ENCODE results near the gene ADGRL3.

The ADGRL3 gene

DNA sequence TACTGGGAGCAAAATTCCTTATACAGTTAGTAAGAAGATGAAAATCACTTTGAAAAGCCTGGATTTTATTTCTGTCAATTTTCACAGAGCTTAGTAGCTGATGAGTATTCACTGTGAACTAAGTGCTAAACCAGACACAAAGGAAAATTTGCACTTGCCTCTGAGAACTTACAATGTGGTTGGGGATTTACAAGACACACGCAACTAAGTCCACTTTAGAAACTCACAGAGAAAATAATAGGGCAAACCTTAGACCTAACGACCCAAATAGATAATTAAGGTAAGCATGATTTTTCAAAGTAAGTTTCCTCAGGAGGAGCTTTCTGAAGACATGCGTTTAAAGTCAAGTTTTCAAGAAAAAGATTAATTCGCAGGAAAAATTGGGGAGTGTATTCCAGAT lies 708.9 kb downstream of the ADGRL3 start:
- H3K4me3 ChIP-seq (ENCODE audit: control insufficient read depth, low read depth, low read length): no peak overlapping the region
- no peak for DNase-seq (ENCODE audit: low read depth)
- TF ChIP-seq, protein P1, sequence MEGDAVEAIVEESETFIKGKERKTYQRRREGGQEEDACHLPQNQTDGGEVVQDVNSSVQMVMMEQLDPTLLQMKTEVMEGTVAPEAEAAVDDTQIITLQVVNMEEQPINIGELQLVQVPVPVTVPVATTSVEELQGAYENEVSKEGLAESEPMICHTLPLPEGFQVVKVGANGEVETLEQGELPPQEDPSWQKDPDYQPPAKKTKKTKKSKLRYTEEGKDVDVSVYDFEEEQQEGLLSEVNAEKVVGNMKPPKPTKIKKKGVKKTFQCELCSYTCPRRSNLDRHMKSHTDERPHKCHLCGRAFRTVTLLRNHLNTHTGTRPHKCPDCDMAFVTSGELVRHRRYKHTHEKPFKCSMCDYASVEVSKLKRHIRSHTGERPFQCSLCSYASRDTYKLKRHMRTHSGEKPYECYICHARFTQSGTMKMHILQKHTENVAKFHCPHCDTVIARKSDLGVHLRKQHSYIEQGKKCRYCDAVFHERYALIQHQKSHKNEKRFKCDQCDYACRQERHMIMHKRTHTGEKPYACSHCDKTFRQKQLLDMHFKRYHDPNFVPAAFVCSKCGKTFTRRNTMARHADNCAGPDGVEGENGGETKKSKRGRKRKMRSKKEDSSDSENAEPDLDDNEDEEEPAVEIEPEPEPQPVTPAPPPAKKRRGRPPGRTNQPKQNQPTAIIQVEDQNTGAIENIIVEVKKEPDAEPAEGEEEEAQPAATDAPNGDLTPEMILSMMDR (IDR thresholded peaks at IDR 0.05; ENCODE audit: control insufficient read depth, insufficient read depth, low read depth, low read length, missing control alignments): no peak

DNA sequence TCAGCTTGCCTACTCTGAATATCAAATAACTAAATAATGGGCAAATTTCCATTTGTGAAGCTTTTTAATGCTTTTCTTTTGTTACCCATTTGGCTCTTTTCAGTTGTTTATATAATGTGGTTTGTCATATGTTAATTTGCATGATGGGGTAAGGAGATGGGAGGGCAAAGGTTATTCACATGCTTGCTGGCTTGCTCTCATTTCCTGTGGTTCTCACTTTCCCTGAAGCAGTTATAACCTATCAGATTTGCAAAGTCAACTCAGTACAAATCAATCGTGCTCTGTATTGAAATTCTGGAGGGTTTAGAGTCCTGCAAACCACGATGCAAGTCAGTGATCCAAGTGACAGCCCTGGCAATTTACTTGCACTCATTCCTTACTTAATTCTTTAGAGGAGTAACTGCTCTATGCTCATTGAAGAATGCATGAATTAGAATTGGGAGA lies 711.2 kb downstream of the ADGRL3 start:
- no peak for DNase-seq (ENCODE audit: low read depth)
- TF ChIP-seq, protein P1 (IDR thresholded peaks at IDR 0.05; ENCODE audit: control insufficient read depth, insufficient read depth, low read depth, low read length, missing control alignments): no peak

DNA sequence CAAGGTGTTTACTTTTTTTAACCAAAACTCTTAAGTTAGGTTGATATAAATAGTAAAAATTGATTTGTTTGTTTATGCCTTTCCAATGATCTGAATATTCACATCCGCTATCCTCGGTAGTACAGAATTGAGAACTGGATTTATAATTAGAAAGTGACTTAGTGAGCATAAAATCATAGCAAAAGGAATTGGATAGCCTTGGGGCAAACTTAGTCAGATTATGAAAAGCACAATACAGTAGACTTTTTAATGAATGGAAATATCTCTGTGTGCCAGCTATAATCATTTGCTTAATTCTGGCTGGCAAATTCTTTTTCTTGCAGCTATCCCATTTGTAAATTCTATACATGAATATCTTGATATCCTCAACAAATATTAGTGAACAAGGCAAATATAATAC lies 713.5 kb downstream of the ADGRL3 start:
- H3K4me3 ChIP-seq (ENCODE audit: control insufficient read depth, low read depth, low read length): no peak overlapping the region

More for the DNA sequence above, 711.2 kb downstream of the ADGRL3 start:
- no peak overlapping the region for H3K4me3 ChIP-seq (ENCODE audit: control insufficient read depth, low read depth, low read length)

DNA sequence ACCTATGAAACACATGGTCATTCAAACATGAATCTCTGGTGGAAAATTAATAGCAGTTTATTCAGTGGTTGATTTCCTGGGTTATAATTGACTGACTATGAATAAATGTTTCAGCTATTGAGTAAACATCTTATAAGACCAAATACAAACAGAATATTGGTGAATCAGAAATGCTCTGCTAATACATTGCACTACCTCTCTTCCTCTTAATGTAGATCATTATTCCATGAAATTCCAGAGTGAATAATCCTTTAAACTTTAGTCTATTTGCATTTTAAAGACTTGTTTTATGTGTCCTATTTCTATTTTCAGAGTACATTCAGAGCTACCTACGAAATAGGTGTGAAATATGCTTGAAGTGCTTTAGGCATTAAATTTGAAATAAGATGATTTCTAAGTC lies 715.4 kb downstream of the ADGRL3 start:
- DNase-seq (ENCODE audit: low read depth): no peak
- TF ChIP-seq, protein P1 (IDR thresholded peaks at IDR 0.05; ENCODE audit: control insufficient read depth, insufficient read depth, low read depth, low read length, missing control alignments): no peak

More for the DNA sequence above, 713.5 kb downstream of the ADGRL3 start:
- TF ChIP-seq, protein P1 (IDR thresholded peaks at IDR 0.05; ENCODE audit: control insufficient read depth, insufficient read depth, low read depth, low read length, missing control alignments): no peak
- no peak for DNase-seq (ENCODE audit: low read depth)

DNA sequence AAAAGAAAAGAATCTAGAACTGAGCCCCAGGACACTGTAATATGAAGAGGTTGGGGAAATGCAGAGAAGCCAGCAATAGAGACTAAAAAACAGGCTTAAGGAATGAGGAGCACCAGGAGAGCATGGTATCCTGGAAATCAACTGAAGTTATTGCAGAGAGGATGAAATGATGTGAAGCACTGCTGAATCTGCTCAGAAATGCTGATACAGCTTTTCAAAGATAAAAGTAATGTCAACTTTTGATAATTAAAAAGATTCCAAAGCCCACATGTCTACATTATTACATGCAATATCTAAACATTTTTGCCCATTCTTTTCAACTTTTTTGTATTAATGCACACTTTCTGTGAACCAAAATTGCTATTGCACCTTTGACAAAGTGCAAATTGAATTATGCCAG lies 718.4 kb downstream of the ADGRL3 start:
- DNase-seq (ENCODE audit: low read depth): no peak
- TF ChIP-seq, protein P1 (IDR thresholded peaks at IDR 0.05; ENCODE audit: control insufficient read depth, insufficient read depth, low read depth, low read length, missing control alignments): no peak
- H3K4me3 ChIP-seq (ENCODE audit: control insufficient read depth, low read depth, low read length): no peak overlapping the region

More for the DNA sequence above, 715.4 kb downstream of the ADGRL3 start:
- no peak overlapping the region for H3K4me3 ChIP-seq (ENCODE audit: control insufficient read depth, low read depth, low read length)

DNA sequence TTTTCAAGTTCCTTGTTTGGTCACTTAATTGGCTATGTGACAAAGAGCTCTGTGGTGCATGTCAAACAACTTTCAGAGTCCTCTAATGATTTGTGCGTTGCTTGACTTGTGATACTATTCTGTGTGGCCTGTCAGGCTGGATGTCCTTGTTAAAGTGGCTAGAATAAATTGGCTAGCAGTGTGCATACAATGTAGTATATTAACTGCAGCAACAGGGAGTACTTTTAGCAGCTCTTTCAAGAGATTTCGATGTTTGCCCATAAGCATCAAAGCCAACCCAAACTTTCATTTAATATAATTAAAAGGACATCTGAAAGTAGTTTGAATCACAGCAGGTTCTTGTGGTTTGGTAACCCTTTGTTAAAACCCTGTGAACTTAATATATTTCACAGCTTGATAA lies 718.9 kb downstream of the ADGRL3 start:
- H3K4me3 ChIP-seq (ENCODE audit: control insufficient read depth, low read depth, low read length): no peak overlapping the region
- DNase-seq (ENCODE audit: low read depth): no peak
- TF ChIP-seq, protein P1 (IDR thresholded peaks at IDR 0.05; ENCODE audit: control insufficient read depth, insufficient read depth, low read depth, low read length, missing control alignments): no peak

DNA sequence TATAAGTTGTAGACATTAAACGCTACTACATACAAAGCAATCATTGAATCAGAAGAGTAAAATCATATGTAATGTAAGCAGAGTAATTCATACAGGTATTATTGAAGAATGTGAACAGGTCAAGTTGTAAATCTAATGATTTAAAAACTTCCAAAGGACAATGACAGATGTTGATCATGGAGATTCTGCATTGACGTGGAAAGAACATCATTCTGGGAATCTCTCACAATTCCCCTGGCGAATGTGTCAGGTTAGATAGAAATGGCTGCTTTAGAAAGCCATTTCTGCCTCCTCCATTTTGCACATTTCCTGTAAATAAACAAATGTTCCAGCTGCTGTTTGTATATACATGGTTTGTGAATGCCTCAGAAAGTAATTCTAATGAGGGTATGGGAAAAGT lies 719.4 kb downstream of the ADGRL3 start:
- no peak for DNase-seq (ENCODE audit: low read depth)

More for the DNA sequence above, 719.4 kb downstream of the ADGRL3 start:
- no peak overlapping the region for H3K4me3 ChIP-seq (ENCODE audit: control insufficient read depth, low read depth, low read length)
- TF ChIP-seq, protein P1 (IDR thresholded peaks at IDR 0.05; ENCODE audit: control insufficient read depth, insufficient read depth, low read depth, low read length, missing control alignments): no peak
